ENCODE data around the gene MTX2.

GRCh38 chr2:176291335-176291734, 22.1 kb downstream of the MTX2 start:
- TF ChIP-seq, protein P1, sequence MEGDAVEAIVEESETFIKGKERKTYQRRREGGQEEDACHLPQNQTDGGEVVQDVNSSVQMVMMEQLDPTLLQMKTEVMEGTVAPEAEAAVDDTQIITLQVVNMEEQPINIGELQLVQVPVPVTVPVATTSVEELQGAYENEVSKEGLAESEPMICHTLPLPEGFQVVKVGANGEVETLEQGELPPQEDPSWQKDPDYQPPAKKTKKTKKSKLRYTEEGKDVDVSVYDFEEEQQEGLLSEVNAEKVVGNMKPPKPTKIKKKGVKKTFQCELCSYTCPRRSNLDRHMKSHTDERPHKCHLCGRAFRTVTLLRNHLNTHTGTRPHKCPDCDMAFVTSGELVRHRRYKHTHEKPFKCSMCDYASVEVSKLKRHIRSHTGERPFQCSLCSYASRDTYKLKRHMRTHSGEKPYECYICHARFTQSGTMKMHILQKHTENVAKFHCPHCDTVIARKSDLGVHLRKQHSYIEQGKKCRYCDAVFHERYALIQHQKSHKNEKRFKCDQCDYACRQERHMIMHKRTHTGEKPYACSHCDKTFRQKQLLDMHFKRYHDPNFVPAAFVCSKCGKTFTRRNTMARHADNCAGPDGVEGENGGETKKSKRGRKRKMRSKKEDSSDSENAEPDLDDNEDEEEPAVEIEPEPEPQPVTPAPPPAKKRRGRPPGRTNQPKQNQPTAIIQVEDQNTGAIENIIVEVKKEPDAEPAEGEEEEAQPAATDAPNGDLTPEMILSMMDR (IDR thresholded peaks at IDR 0.05; ENCODE audit: extremely low read depth in 1 of 2, insufficient read depth in 1 of 2, low read depth in 1 of 2, low read length in 2 of 2), result no peak
- TF ChIP-seq EZH2 (IDR thresholded peaks at IDR 0.05; ENCODE audit: borderline replicate concordance, low read depth, low read length, severe bottlenecking), result no peak
- TF ChIP-seq JUN (IDR thresholded peaks at IDR 0.05; ENCODE audit: borderline replicate concordance, insufficient read depth, insufficient read length, low read depth), result no peak
- no peak for TF ChIP-seq POLR2AphosphoS5 (IDR thresholded peaks at IDR 0.05; ENCODE audit: insufficient read depth, low read depth, low read length)
- no peak for TF ChIP-seq POLR2A (IDR thresholded peaks at IDR 0.05; ENCODE audit: low read depth, low read length)
- TF ChIP-seq, protein P2, sequence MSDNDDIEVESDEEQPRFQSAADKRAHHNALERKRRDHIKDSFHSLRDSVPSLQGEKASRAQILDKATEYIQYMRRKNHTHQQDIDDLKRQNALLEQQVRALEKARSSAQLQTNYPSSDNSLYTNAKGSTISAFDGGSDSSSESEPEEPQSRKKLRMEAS (IDR thresholded peaks at IDR 0.05; ENCODE audit: insufficient read depth, insufficient read length), result no peak
- TF ChIP-seq GATA2 (IDR thresholded peaks at IDR 0.05; ENCODE audit: insufficient read depth, insufficient read length, low read depth, low read length), result no peak
